ENCODE measurements around the gene MICAL2. TPM values are rescaled to one million over a fixed set of nuclear protein-coding genes. Genes with fewer than 3 reads are reported as not detected.

MICAL2 gene
- total RNA-seq, 1 experiment from 2014 or later: 247 TPM

DNA sequence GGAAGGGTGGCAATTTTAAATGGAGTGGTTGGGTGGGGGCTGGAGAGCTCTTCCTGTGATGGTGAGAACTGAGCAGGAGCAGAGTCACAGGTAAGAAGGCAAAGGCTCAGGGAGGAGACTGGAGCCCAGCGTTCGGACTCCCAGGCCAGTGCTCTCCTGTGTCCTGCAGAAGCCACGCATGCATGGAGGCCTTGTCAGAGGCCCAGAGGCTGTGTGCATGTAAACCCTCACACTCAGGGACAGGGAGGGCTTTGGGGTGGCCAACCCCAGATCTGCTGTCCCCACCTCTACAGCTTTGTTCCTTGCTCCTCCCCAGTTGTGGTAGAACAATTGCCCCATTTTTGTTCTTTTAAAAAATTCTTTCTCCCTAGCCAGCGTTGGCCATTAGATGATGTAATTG, 136.6 kb downstream of the MICAL2 start:
- POLR2A ChIA-PET: no interaction called here

DNA sequence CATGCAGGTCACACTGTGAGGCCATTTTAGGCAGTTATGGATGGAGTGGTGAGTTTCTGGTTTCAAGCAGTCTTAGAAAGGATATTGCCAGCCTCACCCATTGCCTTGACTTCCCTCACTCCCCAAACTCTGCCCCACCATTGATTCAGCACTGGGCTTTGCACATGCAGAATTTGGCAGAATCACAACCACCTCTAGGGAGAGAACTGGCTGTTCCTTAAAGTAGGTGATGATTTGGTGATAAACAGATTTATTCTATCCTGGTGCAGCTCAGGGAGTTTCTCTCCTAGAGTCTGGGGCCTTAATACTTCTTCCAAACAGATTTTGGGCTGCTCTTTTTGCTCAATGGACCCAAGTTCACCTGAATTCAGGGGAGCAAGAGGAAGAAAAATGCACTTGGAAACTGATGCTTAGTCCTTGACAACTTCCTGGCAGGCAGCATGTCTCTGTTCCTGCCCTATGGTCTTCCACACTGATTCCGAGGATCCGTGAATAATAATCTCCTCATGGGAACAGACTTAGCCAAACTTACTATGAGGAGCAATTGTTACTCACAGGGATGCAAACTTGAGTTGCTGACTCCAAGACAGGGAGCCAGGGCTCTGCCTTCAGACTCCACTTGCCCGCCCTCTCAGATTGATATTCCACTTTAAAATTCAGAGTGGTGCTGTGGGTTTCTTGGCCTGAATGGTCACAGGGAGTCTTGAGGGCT, 137.3 kb downstream of the MICAL2 start:
- Mint-ChIP-seq H3K27ac (ENCODE audit: unreplicated experiment) (peak overlapping the region; percentile 85), H3K4me3 (ENCODE audit: unreplicated experiment) (peak overlapping the region; percentile 58), H3K4me1 (ENCODE audit: low read depth, unreplicated experiment) (peaks cover 50% of the 10 kb centered on the region), H3K27me3 (ENCODE audit: insufficient read depth, unreplicated experiment) (no peaks in the 10 kb centered on the region), H3K36me3 (ENCODE audit: insufficient read depth, unreplicated experiment) (peaks cover 74% of the 10 kb centered on the region), H3K9me3 (ENCODE audit: unreplicated experiment) (no peaks in the 10 kb centered on the region)
- no peak overlapping the region for H3K4me3 ChIP-seq (ENCODE audit: low read depth, low read length)
- TF ChIP-seq, protein P1, sequence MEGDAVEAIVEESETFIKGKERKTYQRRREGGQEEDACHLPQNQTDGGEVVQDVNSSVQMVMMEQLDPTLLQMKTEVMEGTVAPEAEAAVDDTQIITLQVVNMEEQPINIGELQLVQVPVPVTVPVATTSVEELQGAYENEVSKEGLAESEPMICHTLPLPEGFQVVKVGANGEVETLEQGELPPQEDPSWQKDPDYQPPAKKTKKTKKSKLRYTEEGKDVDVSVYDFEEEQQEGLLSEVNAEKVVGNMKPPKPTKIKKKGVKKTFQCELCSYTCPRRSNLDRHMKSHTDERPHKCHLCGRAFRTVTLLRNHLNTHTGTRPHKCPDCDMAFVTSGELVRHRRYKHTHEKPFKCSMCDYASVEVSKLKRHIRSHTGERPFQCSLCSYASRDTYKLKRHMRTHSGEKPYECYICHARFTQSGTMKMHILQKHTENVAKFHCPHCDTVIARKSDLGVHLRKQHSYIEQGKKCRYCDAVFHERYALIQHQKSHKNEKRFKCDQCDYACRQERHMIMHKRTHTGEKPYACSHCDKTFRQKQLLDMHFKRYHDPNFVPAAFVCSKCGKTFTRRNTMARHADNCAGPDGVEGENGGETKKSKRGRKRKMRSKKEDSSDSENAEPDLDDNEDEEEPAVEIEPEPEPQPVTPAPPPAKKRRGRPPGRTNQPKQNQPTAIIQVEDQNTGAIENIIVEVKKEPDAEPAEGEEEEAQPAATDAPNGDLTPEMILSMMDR (IDR thresholded peaks at IDR 0.05; ENCODE audit: insufficient read depth in 1 of 2, low read depth in 1 of 2, low read length in 1 of 2, severe bottlenecking in 1 of 2, unreplicated experiment in 1 of 2): no peak
- DNase-seq: no peak
- H3K4me1 ChIP-seq: peaks cover 72% of the 10 kb centered on the region
- ChIA-PET CTCF (interaction anchor here (0.6 to 1.4 kb wide), 11 partner anchors 9 to 597 kb away, joined by 3 to 11 read pairs (median 5); no protein-coding TSS in a partner anchor), POLR2A (interaction anchor here (0.6 to 1.0 kb wide), 3 partner anchors 11 to 181 kb away, joined by 3 to 11 read pairs (median 5); no protein-coding TSS in a partner anchor)
- H3K36me3 ChIP-seq (ENCODE audit: control insufficient read depth, insufficient read depth, low read length): peaks cover 6% of the 10 kb centered on the region
- BruUV-seq (replicated peaks): TSS peak; percentile 95
- intact Hi-C loops (cut with micrococcal nuclease; ENCODE audit: unreplicated experiment): loop anchor here (1.0 kb wide), 3 partner anchors 11 to 46 kb away; no protein-coding TSS in a partner anchor
- H3K9me3 ChIP-seq: no peaks in the 10 kb centered on the region
- H3K27me3 ChIP-seq (replicated peaks; ENCODE audit: control insufficient read depth, insufficient read depth, low read length): no peaks in the 10 kb centered on the region

More for the DNA sequence above, 136.6 kb downstream of the MICAL2 start:
- Mint-ChIP-seq H3K4me1 (ENCODE audit: low read depth, unreplicated experiment) (peaks cover 56% of the 10 kb centered on the region), H3K27ac (ENCODE audit: unreplicated experiment) (peak overlapping the region; percentile 85), H3K9me3 (ENCODE audit: unreplicated experiment) (no peaks in the 10 kb centered on the region), H3K27me3 (ENCODE audit: insufficient read depth, unreplicated experiment) (no peaks in the 10 kb centered on the region), H3K4me3 (ENCODE audit: unreplicated experiment) (no peak overlapping the region), H3K36me3 (ENCODE audit: insufficient read depth, unreplicated experiment) (peaks cover 81% of the 10 kb centered on the region)
- intact Hi-C loops (cut with micrococcal nuclease; ENCODE audit: unreplicated experiment): no loop called here
- TF ChIP-seq, protein P1 (IDR thresholded peaks at IDR 0.05; ENCODE audit: insufficient read depth in 1 of 2, low read depth in 1 of 2, low read length in 1 of 2, severe bottlenecking in 1 of 2, unreplicated experiment in 1 of 2): no peak
- no TSS peak for BruUV-seq (replicated peaks)
- no peak for DNase-seq
- no peaks in the 10 kb centered on the region for H3K27me3 ChIP-seq (replicated peaks; ENCODE audit: control insufficient read depth, insufficient read depth, low read length)
- peaks cover 6% of the 10 kb centered on the region for H3K36me3 ChIP-seq (ENCODE audit: control insufficient read depth, insufficient read depth, low read length)
- peaks cover 65% of the 10 kb centered on the region for H3K4me1 ChIP-seq
- H3K9me3 ChIP-seq: no peaks in the 10 kb centered on the region
- CTCF ChIA-PET: no interaction called here
- H3K4me3 ChIP-seq (ENCODE audit: low read depth, low read length): no peak overlapping the region

DNA sequence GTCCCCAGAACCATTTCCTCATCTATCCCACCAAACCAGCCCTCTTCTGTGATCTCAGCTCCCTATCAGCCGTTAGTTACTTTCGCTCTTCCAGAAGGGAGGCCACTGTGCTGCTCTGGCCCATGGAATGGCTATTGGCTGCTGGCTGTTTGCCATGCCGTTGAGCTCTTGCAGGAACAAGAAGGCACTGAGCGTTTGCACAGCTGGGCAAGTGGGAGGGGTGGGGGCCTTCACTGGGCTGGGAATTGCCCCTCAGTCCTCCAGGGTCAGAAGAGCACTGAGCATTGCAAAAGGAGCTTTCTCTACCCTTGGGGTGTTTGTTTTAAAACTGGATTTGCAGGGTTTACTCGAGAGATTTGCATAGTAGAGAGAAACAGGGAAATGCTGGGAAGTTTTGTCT, 137.9 kb downstream of the MICAL2 start:
- Mint-ChIP-seq H3K4me3 (ENCODE audit: unreplicated experiment) (peak overlapping the region; percentile 58), H3K36me3 (ENCODE audit: insufficient read depth, unreplicated experiment) (peaks cover 70% of the 10 kb centered on the region), H3K27ac (ENCODE audit: unreplicated experiment) (peak overlapping the region; percentile 85), H3K4me1 (ENCODE audit: low read depth, unreplicated experiment) (peaks cover 43% of the 10 kb centered on the region), H3K9me3 (ENCODE audit: unreplicated experiment) (no peaks in the 10 kb centered on the region), H3K27me3 (ENCODE audit: insufficient read depth, unreplicated experiment) (no peaks in the 10 kb centered on the region)
- H3K4me3 ChIP-seq (ENCODE audit: low read depth, low read length): no peak overlapping the region
- peaks cover 79% of the 10 kb centered on the region for H3K4me1 ChIP-seq
- H3K27me3 ChIP-seq (replicated peaks; ENCODE audit: control insufficient read depth, insufficient read depth, low read length): no peaks in the 10 kb centered on the region
- POLR2A ChIA-PET: interaction anchor here (0.6 to 1.0 kb wide), 5 partner anchors 10 to 182 kb away, joined by 3 to 14 read pairs (median 5); partner anchors contain the start of gene PARVA
- H3K36me3 ChIP-seq (ENCODE audit: control insufficient read depth, insufficient read depth, low read length): peaks cover 6% of the 10 kb centered on the region
- TF ChIP-seq, protein P1 (IDR thresholded peaks at IDR 0.05; ENCODE audit: insufficient read depth in 1 of 2, low read depth in 1 of 2, low read length in 1 of 2, severe bottlenecking in 1 of 2, unreplicated experiment in 1 of 2): no peak
- intact Hi-C loops (cut with micrococcal nuclease; ENCODE audit: unreplicated experiment): loop anchor here (1.0 kb wide), 3 partner anchors 10 to 47 kb away; no protein-coding TSS in a partner anchor
- DNase-seq: peak; percentile 97 to 99
- CTCF ChIA-PET: interaction anchor here (0.6 to 1.4 kb wide), 14 partner anchors 9 to 597 kb away, joined by 3 to 11 read pairs (median 4); no protein-coding TSS in a partner anchor
- no peaks in the 10 kb centered on the region for H3K9me3 ChIP-seq
- BruUV-seq (replicated peaks): no TSS peak

Measured in Caco-2 (cell line).